T47D (cell line): ENCODE measurements around the gene ARMH2.
"Not testable (repeated sequence)": the region's sequence is repeated elsewhere in the genome, so short reads cannot be mapped to it uniquely, and the experiment has no call there.

Source experiments
- DNase-seq, 2 experiments: peaks; one replicate each; pipeline versions ENCODE4 v3.0.0 to v3.0.0-alpha.2; 2011 to 2012; ENCODE audit warnings: low read depth in 1 of 2, low spot score in 1 of 2
- JUND ChIP-seq: IDR thresholded peaks from 2 replicates; pipeline ENCODE4 v1.6.1; 2012; ENCODE audit warnings: low read depth
- in situ Hi-C: cut with HindIII; loops from 2 replicates; pipeline ENCODE4 v1.10.0; 2016; ENCODE audit warnings: low sequenced_read_pairs, low pct_unique_long_range_greater_than_20kb

ARMH2 gene

DNA sequence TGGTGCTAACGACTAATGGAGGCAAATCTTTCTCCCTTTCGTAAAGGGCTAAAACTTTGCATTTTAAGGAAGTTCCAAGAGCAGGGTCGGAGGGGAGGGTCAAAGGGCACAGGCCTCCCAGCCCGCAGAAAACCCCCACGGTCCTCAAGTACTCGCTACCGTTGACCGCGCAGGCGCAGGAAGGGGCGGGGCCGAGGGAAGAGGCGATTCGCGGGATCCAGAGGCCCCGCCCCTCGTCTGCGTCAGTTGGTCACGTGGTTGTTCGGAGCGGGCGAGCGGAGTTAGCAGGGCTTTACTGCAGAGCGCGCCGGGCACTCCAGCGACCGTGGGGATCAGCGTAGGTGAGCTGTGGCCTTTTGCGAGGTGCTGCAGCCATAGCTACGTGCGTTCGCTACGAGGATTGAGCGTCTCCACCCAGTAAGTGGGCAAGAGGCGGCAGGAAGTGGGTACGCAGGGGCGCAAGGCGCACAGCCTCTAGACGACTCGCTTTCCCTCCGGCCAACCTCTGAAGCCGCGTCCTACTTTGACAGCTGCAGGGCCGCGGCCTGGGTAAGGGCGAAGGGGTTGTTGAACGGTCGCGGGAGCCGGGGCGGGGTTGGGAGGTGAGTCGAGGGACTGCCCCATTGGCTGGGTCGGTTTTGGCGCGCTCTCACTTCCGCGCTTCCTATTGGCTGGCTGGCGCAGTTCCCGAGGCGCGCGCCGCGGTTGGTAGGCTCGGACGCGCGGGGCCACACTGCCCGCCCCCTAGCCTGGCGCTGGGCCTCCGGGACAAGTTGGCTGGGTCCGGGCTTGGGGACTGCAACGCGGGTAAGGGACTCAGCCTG is 23.8 kb downstream of the ARMH2 start, which contains the start of gene GMNN:
TSS of gene GMNN (plus strand) at position 242 of the 824 bp plus-strand sequence. CDS start 2,310 bp downstream, outside the sequence.
- no peak for TF ChIP-seq JUND
- in situ Hi-C loops: no loop called here
- peak; percentile 91 to 96 for DNase-seq

DNA sequence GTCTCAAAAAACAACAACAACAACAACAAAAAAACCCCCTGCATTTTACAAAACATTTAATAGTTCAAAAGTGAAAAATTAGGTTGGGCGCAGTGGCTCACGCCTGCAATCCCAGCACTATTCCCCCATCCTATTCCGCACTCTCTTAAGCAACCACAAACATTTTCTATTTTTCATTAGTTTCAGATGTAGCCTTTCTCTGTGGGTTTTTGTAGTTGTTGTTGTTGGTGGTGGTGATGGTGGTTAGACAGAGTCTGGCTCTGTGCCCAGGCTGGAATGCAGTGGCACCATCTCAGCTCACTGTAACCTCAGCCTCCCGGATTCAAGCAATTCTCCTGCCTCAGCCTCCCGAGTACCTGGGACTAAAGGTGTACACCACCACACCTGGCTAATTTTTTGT is 30.4 kb downstream of the ARMH2 start:
- TF ChIP-seq JUND: no peak
- in situ Hi-C loops: no loop called here
- no peak for DNase-seq

DNA sequence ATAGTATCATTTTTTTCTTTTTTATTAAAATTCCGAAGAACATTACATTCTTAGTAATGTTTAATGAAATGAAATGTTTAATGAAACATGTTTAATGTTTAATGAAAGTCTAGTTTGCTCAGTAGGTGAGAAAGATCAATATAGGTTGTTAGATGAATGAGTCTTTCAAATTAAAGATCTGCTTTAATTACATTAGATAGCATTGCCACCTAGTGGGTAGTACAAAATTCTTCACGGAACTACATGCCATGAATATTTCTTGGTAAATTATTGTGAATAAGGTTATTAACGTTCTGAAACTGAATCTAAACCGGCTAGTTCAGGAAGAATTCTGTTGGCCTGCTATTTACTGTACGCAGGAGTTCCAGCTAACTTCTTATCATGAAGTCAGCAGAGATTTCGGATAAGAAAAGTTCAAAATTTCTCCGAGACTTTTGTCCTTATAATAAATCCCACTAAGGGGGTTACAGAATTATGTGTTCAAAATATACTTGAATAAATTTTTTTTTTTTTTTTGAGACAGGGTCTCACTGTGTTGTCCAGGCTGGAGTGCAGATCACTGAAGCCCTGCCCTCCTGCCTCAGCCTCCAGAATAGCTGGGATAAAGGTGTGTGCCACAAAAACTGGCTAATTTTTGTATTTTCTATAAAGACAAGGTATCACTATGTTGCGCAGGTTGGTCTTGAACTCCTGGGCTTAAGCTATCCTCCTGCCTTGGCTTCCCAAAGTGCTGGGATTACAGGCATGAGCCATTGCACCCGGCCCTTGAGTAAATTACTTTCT is 31.8 kb downstream of the ARMH2 start:
- no peak for TF ChIP-seq JUND
- DNase-seq: peak; percentile 46 to 50
- in situ Hi-C loops: no loop called here

DNA sequence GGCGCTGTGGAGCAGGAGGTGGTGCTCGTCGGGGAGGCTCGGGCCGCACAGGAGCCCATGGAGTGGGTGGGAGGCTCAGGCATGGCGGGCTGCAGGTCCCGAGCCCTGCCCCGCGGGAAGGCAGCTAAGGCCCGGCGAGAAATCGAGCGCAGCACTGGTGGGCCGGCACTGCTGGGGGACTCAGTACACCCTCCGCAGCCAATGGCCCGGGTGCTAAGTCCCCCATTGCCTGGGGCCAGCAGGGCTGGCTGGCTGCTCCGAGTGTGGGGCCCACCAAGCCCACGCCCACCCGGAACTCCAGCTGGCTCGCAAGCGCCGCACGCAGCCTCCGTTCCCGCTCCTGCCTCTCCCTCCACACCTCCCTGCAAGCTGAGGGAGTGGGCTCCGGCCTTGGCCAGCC is 32.7 kb downstream of the ARMH2 start:
- in situ Hi-C loops, DNase-seq: not testable (repeated sequence)

DNA sequence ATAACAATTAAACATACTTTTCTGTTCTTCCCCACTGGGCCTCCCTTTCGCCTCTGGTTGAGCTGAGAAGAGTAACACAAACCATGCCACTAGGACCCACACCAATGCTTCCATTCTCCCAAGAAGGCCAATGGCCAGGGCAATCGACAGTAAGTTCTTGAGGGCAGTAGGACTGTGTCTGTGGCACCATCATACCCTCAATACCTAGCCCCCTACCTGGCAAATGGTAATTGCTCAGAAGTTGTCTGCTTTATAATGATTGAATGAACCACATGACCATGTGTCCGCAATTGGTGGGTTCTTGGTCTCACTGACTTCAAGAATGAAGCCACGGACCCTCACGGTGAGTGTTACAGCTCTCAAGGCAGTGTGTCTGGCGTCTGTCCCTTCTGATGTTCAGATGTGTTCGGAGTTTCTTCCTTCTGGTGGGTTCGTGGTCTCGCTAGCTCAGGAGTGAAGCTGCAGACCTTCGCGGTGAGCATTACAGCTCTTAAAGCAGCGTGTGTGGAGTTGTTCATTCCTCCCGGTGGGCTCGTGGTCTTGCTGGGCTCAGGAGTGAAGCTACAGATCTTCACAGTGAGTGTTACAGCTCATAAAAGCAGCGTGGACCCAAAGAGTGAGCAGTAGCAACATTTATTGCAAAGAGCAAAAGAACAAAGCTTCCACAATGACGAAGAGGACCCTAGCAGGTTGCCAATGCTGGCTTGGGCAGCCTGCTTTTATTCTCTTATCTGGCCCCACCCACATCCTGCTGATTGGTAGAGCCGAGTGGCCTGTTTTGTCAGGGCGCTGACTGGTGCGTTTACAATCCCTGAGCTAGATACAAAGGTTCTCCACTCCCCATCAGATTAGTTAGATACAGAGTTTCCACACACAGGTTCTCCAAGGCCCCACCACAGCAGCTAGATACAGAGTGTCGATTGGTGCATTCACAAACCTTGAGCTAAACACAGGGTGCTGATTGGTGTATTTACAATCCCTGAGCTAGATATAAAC is 33.6 kb downstream of the ARMH2 start:
- in situ Hi-C loops, DNase-seq: not testable (repeated sequence)

DNA sequence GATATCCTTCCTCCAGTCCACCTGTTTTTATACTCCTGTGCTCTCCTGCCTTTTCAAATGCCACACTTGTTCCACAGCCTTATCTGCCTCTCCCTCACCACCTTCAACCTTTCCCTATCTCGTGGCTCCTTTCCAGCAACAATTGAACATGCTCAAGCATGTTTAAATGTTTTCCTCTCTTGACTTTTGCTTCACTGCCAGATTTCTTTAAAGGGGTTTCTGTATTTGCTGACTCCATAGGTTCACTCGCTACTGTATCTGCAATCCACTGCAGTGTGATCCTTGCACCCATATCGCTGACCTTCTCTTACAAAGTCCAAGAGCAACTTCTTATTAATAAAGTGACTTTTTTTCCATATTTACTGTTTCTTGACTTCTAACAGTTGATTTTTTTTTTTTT is 35.1 kb downstream of the ARMH2 start:
- no peak for TF ChIP-seq JUND
- in situ Hi-C loops: no loop called here
- DNase-seq: no peak

DNA sequence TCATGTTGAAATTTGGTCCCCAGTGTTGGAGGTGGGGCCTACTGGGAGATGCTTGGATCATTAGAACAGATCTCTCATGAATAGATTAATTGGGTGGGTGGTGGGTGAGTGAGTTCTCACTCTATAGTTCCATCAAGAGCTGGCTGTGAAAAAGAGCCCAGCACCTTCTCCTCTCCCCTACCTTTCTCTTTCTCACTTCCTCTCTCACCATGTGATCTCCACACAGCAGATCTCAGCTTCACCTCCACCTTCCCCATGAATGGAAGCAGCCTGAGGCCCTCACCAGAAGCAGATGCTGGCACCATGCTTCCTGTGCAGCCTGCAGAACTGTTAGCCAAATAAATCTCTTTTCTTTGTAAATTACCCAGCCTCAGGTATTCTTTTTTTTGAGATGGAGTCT is 36.9 kb downstream of the ARMH2 start:
- in situ Hi-C loops: no loop called here
- DNase-seq: no peak
- no peak for TF ChIP-seq JUND

DNA sequence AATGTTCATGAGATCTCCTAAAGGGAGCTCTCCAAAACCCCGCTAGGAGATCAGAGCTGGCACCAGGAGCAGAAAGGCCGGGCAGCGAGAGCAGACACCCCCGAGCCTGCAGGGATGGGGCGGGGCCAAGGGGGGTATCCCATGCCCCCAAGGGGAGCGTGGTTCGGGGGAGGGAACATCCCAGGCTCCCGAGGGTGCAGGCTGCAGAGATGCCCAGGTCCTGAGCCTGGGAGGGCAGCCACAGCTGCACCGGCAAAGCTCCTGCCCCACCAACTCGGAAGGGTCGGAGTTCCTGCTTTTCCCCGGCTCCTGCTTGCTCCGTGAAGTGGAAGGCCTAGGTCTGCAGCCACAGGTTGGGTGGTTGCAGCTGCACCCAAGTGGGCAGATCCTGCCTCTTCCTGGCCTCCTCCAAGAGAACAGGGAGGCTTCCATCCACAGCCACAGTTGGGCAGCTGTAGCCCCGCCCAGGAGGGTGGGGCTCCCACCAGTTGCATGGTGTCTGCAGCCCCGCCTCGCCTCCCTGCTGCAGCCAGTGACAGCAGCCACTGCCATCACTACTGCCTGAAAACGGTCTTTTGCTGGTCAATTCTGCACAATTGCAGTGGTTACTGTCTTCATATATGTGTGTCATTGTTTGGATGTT is 37.4 kb downstream of the ARMH2 start:
- TF ChIP-seq JUND: no peak
- in situ Hi-C loops: no loop called here
- peak in 1 of 2 experiments; percentile 13 for DNase-seq

DNA sequence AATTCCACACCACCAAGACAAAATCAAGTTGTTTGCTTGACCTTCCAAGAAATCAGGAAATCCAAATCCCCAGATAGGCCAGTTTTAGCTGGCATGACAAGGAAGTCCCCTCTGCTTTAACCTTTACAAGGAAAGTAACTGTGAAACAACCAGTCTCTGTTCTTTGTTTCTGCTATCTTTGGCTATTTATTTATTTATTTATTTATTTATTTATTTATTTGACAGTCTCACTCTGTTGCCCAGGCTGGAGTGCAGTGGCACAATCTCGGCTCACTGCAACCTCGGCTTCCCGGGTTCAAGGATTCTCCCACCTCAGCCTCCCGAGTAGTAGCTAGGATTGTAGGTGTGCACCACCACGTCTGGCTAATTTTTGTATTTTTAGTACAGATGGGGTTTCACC is 38.5 kb downstream of the ARMH2 start:
- no peak for TF ChIP-seq JUND
- no peak for DNase-seq
- in situ Hi-C loops: no loop called here

DNA sequence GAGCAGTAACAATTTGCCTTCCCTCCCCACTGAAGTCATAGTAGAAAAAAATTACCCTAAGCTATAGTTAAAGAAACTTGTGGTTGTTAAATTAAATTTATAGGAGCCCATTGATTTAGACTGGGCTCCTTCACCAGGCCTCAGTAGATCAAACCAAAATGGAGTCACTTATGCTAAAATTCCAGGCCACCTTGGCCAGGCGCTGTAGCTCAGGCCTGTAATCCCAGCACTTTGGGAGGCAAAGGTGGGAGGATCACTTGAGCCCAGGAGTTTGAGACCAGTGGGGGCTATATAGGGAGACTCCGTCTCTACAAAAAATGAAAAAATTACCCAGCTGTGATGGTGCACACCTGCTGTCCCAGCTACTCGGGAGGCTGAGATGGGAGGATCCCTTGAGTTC is 39.0 kb downstream of the ARMH2 start:
- in situ Hi-C loops: no loop called here
- no peak for TF ChIP-seq JUND
- no peak for DNase-seq

DNA sequence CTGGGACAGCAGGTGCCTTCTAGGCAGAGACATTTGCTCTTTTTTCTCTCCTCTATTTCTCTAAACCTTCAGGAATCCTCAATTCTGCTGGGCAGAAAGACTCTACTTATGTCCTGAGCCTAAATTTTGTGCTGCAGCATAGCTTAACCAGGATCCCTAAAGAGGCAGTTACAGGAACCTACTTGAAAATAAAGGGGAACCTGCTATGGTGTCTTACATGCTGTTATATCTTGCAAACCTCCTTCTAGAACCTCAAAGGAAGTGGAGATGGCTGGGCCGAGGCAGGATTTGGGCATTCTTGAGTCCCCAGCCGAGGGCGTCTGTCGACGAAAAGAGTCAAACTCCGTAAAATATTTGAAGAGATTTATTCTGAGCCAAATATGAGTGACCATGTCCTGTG is 41.1 kb downstream of the ARMH2 start:
- no peak for TF ChIP-seq JUND
- in situ Hi-C loops: no loop called here
- no peak for DNase-seq

DNA sequence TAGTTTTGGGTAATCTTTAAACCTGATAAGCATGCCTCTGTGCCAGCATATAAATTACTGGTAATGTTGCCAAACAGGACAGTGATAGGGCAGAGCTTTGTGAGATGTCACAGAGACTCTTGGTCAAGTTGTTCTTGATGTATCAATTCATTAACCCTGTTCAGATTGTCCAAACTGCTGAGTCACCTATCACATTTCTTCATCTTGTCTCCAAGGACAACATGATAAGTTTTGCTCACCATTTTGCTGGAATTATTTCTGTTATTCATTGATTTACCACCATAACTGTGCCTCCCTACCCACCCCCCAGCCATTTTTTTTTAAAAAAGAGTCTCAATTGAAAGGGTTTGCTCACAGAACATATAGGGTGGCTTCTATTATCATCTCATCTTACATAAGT is 43.4 kb downstream of the ARMH2 start:
- DNase-seq: no peak
- no peak for TF ChIP-seq JUND
- in situ Hi-C loops: no loop called here

DNA sequence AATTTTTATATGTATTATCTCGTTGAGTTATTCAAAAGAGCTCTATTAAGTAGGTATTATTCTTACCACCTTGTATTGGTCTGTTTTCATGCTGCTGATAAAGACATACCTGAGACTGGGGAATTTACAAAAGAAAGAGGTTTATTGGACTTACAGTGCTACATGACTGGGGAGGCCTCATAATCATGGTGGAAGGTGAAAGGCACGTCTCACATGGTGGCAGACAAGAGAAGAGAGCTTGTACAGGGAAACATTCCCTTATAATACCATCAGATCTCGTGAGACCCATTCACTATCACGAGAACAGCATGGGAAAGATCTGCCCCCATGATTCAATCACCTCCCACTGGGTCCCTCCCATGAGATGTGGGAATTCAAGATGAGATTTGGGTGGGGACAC is 44.3 kb downstream of the ARMH2 start:
- DNase-seq, in situ Hi-C loops: not testable (repeated sequence)
